ENCODE data around the gene RPGRIP1L. TPM values are rescaled to one million over a fixed set of nuclear protein-coding genes. Genes with fewer than 3 reads are reported as not detected.

The RPGRIP1L gene
- total and polyA plus RNA-seq, 2 donors (not counting 1 experiment from before 2014, with no cell fraction given) = 1.0 to 7.1 TPM

DNA sequence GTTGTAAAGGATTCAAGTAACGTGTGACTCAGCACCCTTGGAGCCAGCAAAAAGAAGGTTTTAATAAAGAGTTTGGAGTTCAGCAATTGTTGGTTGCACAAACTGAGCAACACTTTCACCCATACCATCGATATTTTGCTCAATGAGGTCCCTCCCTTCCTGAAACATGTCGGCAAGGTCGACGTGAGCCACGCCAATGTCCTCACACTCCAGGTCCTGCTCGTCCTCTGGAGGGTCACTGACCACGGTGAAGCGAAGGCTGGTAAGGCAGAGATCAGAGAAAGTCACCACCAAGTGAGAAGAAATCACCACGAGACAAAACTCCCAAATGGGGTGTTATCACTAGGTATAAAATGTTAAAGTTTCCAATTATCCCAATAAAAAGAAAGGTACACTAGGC is 98.3 kb downstream of the RPGRIP1L start:
- no peak overlapping the region for H3K9ac ChIP-seq (ENCODE audit: low read length)
- no peak overlapping the region for H2AFZ ChIP-seq (ENCODE audit: insufficient read depth, low read depth, low read length, poor library complexity, severe bottlenecking)
- Mint-ChIP-seq H3K4me1 (no peaks in the 10 kb centered on the region), H3K9me3 (ENCODE audit: insufficient read depth) (no peaks in the 10 kb centered on the region), H3K4me3 (no peak overlapping the region), H3K27ac (no peak overlapping the region), H3K27me3 (no peaks in the 10 kb centered on the region)
- no peak overlapping the region for H3K27ac ChIP-seq (ENCODE audit: low read length in 2 of 2)
- intact Hi-C loops (cut with micrococcal nuclease) = no loop called here
- H4K20me1 ChIP-seq (ENCODE audit: control insufficient read depth, insufficient read depth, low read length, poor library complexity, severe bottlenecking) = no peaks in the 10 kb centered on the region
- H3K4me1 ChIP-seq (ENCODE audit: control insufficient read depth in 2 of 2, insufficient read depth in 2 of 2, low read length in 2 of 2) = no peaks in the 10 kb centered on the region
- H3K4me2 ChIP-seq (replicated peaks; ENCODE audit: low read depth, low read length, poor library complexity, severe bottlenecking) = no peak overlapping the region
- H3K27me3 ChIP-seq (replicated peaks in 1 of 4; ENCODE audit: control extremely low read depth in 1 of 4, control insufficient read depth in 3 of 4, insufficient read depth in 4 of 4, low read length in 3 of 4) = no peaks in the 10 kb centered on the region
- 96% methylated on average over 6 of the region's 10 CpGs for WGBS (ENCODE audit: insufficient coverage)
- no peak for TF ChIP-seq EZH2 (IDR thresholded peaks at IDR 0.05; ENCODE audit: borderline replicate concordance, insufficient read depth, low read depth, low read length, poor library complexity, severe bottlenecking)
- TF ChIP-seq, protein P1, sequence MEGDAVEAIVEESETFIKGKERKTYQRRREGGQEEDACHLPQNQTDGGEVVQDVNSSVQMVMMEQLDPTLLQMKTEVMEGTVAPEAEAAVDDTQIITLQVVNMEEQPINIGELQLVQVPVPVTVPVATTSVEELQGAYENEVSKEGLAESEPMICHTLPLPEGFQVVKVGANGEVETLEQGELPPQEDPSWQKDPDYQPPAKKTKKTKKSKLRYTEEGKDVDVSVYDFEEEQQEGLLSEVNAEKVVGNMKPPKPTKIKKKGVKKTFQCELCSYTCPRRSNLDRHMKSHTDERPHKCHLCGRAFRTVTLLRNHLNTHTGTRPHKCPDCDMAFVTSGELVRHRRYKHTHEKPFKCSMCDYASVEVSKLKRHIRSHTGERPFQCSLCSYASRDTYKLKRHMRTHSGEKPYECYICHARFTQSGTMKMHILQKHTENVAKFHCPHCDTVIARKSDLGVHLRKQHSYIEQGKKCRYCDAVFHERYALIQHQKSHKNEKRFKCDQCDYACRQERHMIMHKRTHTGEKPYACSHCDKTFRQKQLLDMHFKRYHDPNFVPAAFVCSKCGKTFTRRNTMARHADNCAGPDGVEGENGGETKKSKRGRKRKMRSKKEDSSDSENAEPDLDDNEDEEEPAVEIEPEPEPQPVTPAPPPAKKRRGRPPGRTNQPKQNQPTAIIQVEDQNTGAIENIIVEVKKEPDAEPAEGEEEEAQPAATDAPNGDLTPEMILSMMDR (IDR thresholded peaks at IDR 0.05) = no peak
- H3K9me3 ChIP-seq (ENCODE audit: control extremely low read depth in 1 of 3, control insufficient read depth in 2 of 3, insufficient read depth in 1 of 3, low read length in 2 of 3) = no peaks in the 10 kb centered on the region
- ATAC-seq (ENCODE audit: low read depth) (no peak), DNase-seq (no peak)
- CTCF ChIA-PET = no interaction called here
- POLR2A ChIA-PET = no interaction called here
- H3K4me3 ChIP-seq (ENCODE audit: control extremely low read depth in 1 of 5, extremely low read depth in 1 of 5, insufficient read depth in 1 of 5, low read depth in 2 of 5, low read length in 4 of 5) = no peak overlapping the region
- H3K79me2 ChIP-seq (ENCODE audit: control insufficient read depth, insufficient read depth, low read length) = no peaks in the 10 kb centered on the region
- H3K36me3 ChIP-seq (replicated peaks in 1 of 2; ENCODE audit: control extremely low read depth in 1 of 2, control insufficient read depth in 1 of 2, extremely low read depth in 1 of 2, insufficient read depth in 2 of 2, low read length in 1 of 2) = no peaks in the 10 kb centered on the region

DNA sequence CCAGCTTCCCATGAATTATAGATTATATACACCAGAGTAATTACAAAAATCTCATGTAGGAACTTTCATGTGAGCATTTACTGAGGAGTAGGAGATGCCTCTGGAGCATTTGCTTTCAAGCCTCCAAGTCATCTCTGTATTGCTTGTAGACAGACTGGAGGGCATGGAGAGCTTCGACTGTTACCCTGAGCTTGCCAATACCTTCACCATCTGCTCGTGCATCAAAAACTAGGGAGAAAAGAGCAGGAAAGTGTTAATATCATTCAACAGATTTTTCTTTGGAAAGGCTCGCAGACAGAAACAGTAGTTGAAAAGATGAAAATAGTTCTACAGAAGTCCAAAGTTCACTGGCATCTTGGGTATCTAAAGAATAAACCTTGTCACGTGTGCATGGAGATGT is 101.7 kb downstream of the RPGRIP1L start:
- Histone ChIP-seq H2AFZ (ENCODE audit: insufficient read depth, low read depth, low read length, poor library complexity, severe bottlenecking) (no peak overlapping the region), H3K27me3 (replicated peaks in 1 of 4; ENCODE audit: control extremely low read depth in 1 of 4, control insufficient read depth in 3 of 4, insufficient read depth in 4 of 4, low read length in 3 of 4) (no peaks in the 10 kb centered on the region), H3K4me3 (ENCODE audit: control extremely low read depth in 1 of 5, extremely low read depth in 1 of 5, insufficient read depth in 1 of 5, low read depth in 2 of 5, low read length in 4 of 5) (no peak overlapping the region), H3K27ac (ENCODE audit: low read length in 2 of 2) (no peak overlapping the region), H3K9ac (ENCODE audit: low read length) (no peak overlapping the region), H3K4me1 (ENCODE audit: control insufficient read depth in 2 of 2, insufficient read depth in 2 of 2, low read length in 2 of 2) (no peaks in the 10 kb centered on the region), H3K4me2 (replicated peaks; ENCODE audit: low read depth, low read length, poor library complexity, severe bottlenecking) (no peak overlapping the region), H3K36me3 (replicated peaks in 1 of 2; ENCODE audit: control extremely low read depth in 1 of 2, control insufficient read depth in 1 of 2, extremely low read depth in 1 of 2, insufficient read depth in 2 of 2, low read length in 1 of 2) (no peaks in the 10 kb centered on the region), H4K20me1 (ENCODE audit: control insufficient read depth, insufficient read depth, low read length, poor library complexity, severe bottlenecking) (no peaks in the 10 kb centered on the region), H3K9me3 (ENCODE audit: control extremely low read depth in 1 of 3, control insufficient read depth in 2 of 3, insufficient read depth in 1 of 3, low read length in 2 of 3) (no peaks in the 10 kb centered on the region), H3K79me2 (ENCODE audit: control insufficient read depth, insufficient read depth, low read length) (no peaks in the 10 kb centered on the region)
- no peaks in the 10 kb centered on the region for H3K4me1 Mint-ChIP-seq
- H3K4me3 Mint-ChIP-seq = no peak overlapping the region
- ChIA-PET POLR2A (no interaction called here), CTCF (no interaction called here)
- H3K27ac Mint-ChIP-seq = no peak overlapping the region
- intact Hi-C loops (cut with micrococcal nuclease) = no loop called here
- no peak for ATAC-seq (ENCODE audit: low read depth)
- DNase-seq = no peak
- TF ChIP-seq, protein P1 (IDR thresholded peaks at IDR 0.05) = no peak
- TF ChIP-seq EZH2 (IDR thresholded peaks at IDR 0.05; ENCODE audit: borderline replicate concordance, insufficient read depth, low read depth, low read length, poor library complexity, severe bottlenecking) = no peak
- 100% methylated on average over 3 of the region's 4 CpGs for WGBS (ENCODE audit: insufficient coverage)
- H3K9me3 Mint-ChIP-seq (ENCODE audit: insufficient read depth) = no peaks in the 10 kb centered on the region
- no peaks in the 10 kb centered on the region for H3K27me3 Mint-ChIP-seq
